ENCODE measurements around the gene SNX18.

- TF ChIP-seq POLR2AphosphoS5 (IDR thresholded peaks at IDR 0.05; ENCODE audit: low read depth): no peak
- no peak for TF ChIP-seq CTCF (conservative IDR thresholded peaks at IDR 0.05; ENCODE audit: low read depth in 2 of 2)
- no peak for TF ChIP-seq EZH2 (IDR thresholded peaks at IDR 0.05; ENCODE audit: low read depth, unreplicated experiment)
- TF ChIP-seq, protein P1, sequence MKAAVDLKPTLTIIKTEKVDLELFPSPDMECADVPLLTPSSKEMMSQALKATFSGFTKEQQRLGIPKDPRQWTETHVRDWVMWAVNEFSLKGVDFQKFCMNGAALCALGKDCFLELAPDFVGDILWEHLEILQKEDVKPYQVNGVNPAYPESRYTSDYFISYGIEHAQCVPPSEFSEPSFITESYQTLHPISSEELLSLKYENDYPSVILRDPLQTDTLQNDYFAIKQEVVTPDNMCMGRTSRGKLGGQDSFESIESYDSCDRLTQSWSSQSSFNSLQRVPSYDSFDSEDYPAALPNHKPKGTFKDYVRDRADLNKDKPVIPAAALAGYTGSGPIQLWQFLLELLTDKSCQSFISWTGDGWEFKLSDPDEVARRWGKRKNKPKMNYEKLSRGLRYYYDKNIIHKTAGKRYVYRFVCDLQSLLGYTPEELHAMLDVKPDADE (IDR thresholded peaks at IDR 0.05): no peak
- no peak for TF ChIP-seq CREB1 (CRISPR knock-in tag; IDR thresholded peaks at IDR 0.05; ENCODE audit: low read depth)
- TF ChIP-seq REST (IDR thresholded peaks at IDR 0.05; ENCODE audit: unreplicated experiment): no peak
- TF ChIP-seq EZH2phosphoT487 (IDR thresholded peaks at IDR 0.05; ENCODE audit: unreplicated experiment): no peak
- TF ChIP-seq ZNF331 (CRISPR knock-in tag; IDR thresholded peaks at IDR 0.05; ENCODE audit: low read depth): no peak
These were observed 73.3 kb downstream of the SNX18 start for GRCh38 chr5:54590824-54591223.

Data from GM23338 (cell line).